PC-3 (cell line): ENCODE data around the gene MLKL. TPM values are rescaled to one million over a fixed set of nuclear protein-coding genes. Genes with fewer than 3 reads are reported as not detected.

Experiments
- ATAC-seq: fragments of 200-7000 bp; cut with Tn5 transposase; 2 replicates; pipeline ENCODE4 v1.9.1; 2020; ENCODE audit warnings: mild to moderate bottlenecking, moderate library complexity
- Bru-seq: library from RNA; stranded (reverse); fragments of 400-500 nt; gene quantifications from one replicate; lab custom pipeline; 2021; lab: Mats Ljungman, UMichigan
- BruChase-seq, 2 experiments: library from RNA; stranded (reverse); fragments of 400-500 nt; gene quantifications; one replicate each; lab custom pipeline; 2021; lab: Mats Ljungman, UMichigan
- BruUV-seq: library from RNA; stranded (reverse); fragments of 400-500 nt; replicated peaks from 2 replicates; lab custom pipeline; 2021; lab: Mats Ljungman, UMichigan
- CTCF ChIA-PET: fragments of 300-600 bp; sonication (Branson Sonifier 250); formaldehyde crosslinking; loops from one replicate; lab custom pipeline; 2022; ENCODE audit warnings: antibody characterized with exemption; lab: Charles Lee
- POLR2A ChIA-PET: fragments of 300-600 bp; sonication (Branson Sonifier 250); formaldehyde crosslinking; loops from one replicate; lab custom pipeline; 2022; ENCODE audit warnings: antibody characterized with exemption; ENCODE audit not compliant: unreplicated experiment; lab: Charles Lee
- DNase-seq: peaks from one replicate; pipeline ENCODE4 v3.0.0-alpha.2; 2015
- H2AFZ ChIP-seq: fragments of 300-600 bp; sonication (generic); 2 replicates; pipeline ENCODE4 v1.6.0; 2016; ENCODE audit warnings: antibody characterized with exemption, low read length
- H3F3A ChIP-seq: fragments of 300-600 bp; sonication (generic); one replicate; pipeline ENCODE4 v1.6.0; 2017; ENCODE audit warnings: antibody characterized with exemption, low read length, control low read depth, mild to moderate bottlenecking; ENCODE audit not compliant: unreplicated experiment
- H3K27ac ChIP-seq: fragments of 300-600 bp; sonication (generic); 2 replicates; pipeline ENCODE4 v1.5.1; 2016; ENCODE audit warnings: mild to moderate bottlenecking, low read length
- H3K27me3 ChIP-seq: fragments of 300-600 bp; sonication (generic); 2 replicates; pipeline ENCODE4 v1.6.1; 2016; ENCODE audit warnings: low read length, mixed read lengths
- H3K36me3 ChIP-seq: fragments of 300-600 bp; sonication (generic); 2 replicates; pipeline ENCODE4 v1.6.1; 2016; ENCODE audit warnings: low read depth, mixed run types, low read length, mixed read lengths
- H3K4me1 ChIP-seq: fragments of 300-600 bp; sonication (generic); 2 replicates; pipeline ENCODE4 v1.5.1; 2016; ENCODE audit warnings: low read length; ENCODE audit not compliant: insufficient read depth
- H3K4me2 ChIP-seq: fragments of 300-600 bp; sonication (generic); 2 replicates; pipeline ENCODE4 v1.6.0; 2016; ENCODE audit warnings: low read length
- H3K4me3 ChIP-seq: fragments of 300-600 bp; sonication (generic); 2 replicates; pipeline ENCODE4 v1.5.1; 2016; ENCODE audit warnings: mild to moderate bottlenecking, low read length, mixed read lengths
- H3K79me2 ChIP-seq: fragments of 300-600 bp; sonication (generic); 2 replicates; pipeline ENCODE4 v1.6.1; 2017; ENCODE audit warnings: low read length, mixed read lengths
- H3K9ac ChIP-seq: fragments of 300-600 bp; sonication (generic); 2 replicates; pipeline ENCODE4 v1.6.0; 2016; ENCODE audit warnings: mild to moderate bottlenecking, low read length
- H3K9me2 ChIP-seq: fragments of 300-600 bp; sonication (generic); replicated peaks from 2 replicates; pipeline ENCODE4 v1.6.1; 2016; ENCODE audit warnings: mixed run types, low read length, mixed read lengths
- H3K9me3 ChIP-seq: fragments of 300-600 bp; sonication (generic); 2 replicates; pipeline ENCODE4 v1.6.1; 2016; ENCODE audit warnings: low read length, mixed read lengths
- H4K20me1 ChIP-seq: fragments of 300-600 bp; sonication (generic); 2 replicates; pipeline ENCODE4 v1.6.1; 2016; ENCODE audit warnings: low read length, mixed read lengths
- EZH2 ChIP-seq: fragments of 300-600 bp; sonication (generic); IDR thresholded peaks from one replicate; pipeline ENCODE4 v1.6.1; 2017; ENCODE audit warnings: antibody characterized with exemption, mild to moderate bottlenecking, low read length; ENCODE audit not compliant: unreplicated experiment
- EZH2phosphoT487 ChIP-seq: fragments of 300-600 bp; sonication (generic); IDR thresholded peaks from 2 replicates; pipeline ENCODE4 v1.6.1; 2018; ENCODE audit warnings: mild to moderate bottlenecking, antibody characterized with exemption, low read length, borderline replicate concordance
- intact Hi-C: fragments of 100-400 bp; cut with micrococcal nuclease; formaldehyde crosslinking; loops from 2 replicates; pipeline ENCODE4 v1.9.0; 2023
- long read RNA-seq: library from polyadenylated mRNA; unstranded; transcript quantifications from one replicate; pipeline ENCODE4 v2.0.0, GENCODE V29; 2021; ENCODE audit not compliant: unreplicated experiment
- total RNA-seq: library from RNA; depleted of rRNA; stranded (reverse); fragments of >200 nt; gene quantifications from 2 replicates; pipeline ENCODE4 v1.2.3, GENCODE V29; 2014; rRNA removed
- TF ChIP-seq, protein P1 (sequence below): fragments of 300-600 bp; sonication (generic); conservative IDR thresholded peaks from 2 replicates; pipeline ENCODE4 v1.5.1; 2017; ENCODE audit warnings: antibody characterized with exemption, low read depth, mild to moderate bottlenecking, low read length

The MLKL gene
- total RNA-seq: 29.6 and 30.9 TPM in 2 replicates
- percentile 53 among the genes with signal in this experiment for Bru-seq, nascent RNA
- percentile 59 among the genes with signal in this experiment for BruChase-seq, experiment 1, labeled RNA remaining after a 6-hour chase
- BruChase-seq, experiment 2, labeled RNA remaining after a 2-hour chase: percentile 53 among the genes with signal in this experiment
- long read RNA-seq, transcript MLKL-202 (11 exons, 2,523 nt): major isoform, 13 of 29 reads
- long read RNA-seq, partial matches to known transcripts: 2 of 29 reads
- long read RNA-seq, other reads (novel, unspliced or antisense): 14 of 29 reads

DNA sequence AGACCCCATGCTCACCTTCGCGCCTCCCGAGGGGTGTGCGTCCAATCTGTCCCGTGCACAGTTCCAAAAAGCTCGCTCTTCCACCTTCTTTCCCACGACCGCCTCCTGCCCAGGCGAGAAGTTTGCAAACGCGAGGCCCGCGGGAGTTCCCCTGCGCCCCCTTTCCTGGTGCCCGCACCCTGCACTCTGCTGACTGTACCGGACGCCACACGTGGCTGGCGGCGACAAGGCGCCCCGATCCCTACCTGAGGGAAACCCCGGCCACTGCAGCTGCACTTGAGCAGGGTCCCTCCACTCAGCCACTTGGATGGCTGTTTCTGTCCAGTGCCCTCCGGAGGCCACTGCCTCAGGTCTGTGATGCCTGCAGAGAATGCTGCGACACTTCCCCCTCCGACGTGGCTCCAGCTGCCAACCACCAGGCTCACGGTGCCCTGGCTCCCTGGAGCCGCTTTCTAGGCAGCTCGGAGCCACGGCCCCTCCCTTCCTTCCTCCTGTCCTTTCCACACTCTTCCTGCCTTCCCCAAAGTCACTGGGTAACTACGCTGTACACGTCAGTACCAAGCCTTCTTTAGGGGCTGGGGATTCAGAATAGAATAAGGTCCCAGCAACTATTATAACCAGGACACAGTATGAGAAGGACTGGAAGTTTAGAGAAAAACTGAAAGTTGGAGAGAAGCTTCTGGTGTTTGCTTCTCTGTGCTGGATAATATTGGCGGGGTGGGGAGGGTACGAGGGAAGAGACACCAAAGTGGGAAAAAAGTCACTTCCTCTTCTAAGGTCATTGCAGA, at the start of gene MLKL:
TSS of gene MLKL (minus strand) at position 425 of the 788 bp plus-strand sequence. CDS start 5,105 bp downstream, outside the sequence.
- Histone ChIP-seq H3K27ac (peak within 1 kb of the TSS; percentile 92), H3K9me2 (no peaks in the 10 kb centered on the region), H3K27me3 (no peaks in the 10 kb centered on the region), H3K36me3 (no peaks in the 10 kb centered on the region; the same call in 1 of the 2 replicates), H3K79me2 (peaks cover 30% of the 10 kb centered on the region), H3K4me3 (peak within 1 kb of the TSS; percentile 96), H3K9me3 (no peaks in the 10 kb centered on the region), H3K9ac (peak within 1 kb of the TSS; percentile 91), H3K4me1 (peaks cover 25% of the 10 kb centered on the region), H3F3A (no peaks in the 10 kb centered on the region), H3K4me2 (peak within 1 kb of the TSS; percentile 92), H4K20me1 (no peaks in the 10 kb centered on the region), H2AFZ (peak within 1 kb of the TSS; percentile 97)
- ChIA-PET CTCF (interaction anchor here (1.1 kb wide), 1 partner anchor 162 kb away, joined by 3 read pairs; no protein-coding TSS in a partner anchor), POLR2A (interaction anchor here (0.6 kb wide), 1 partner anchor 11 kb away, joined by 3 read pairs; no protein-coding TSS in a partner anchor)
- DNase-seq (peak; percentile 62), ATAC-seq (peak; percentile 85)
- TSS peak; percentile 64 for BruUV-seq
- intact Hi-C loops: loop anchor here (2.0 kb wide), 1 partner anchor 34 kb away; the partner anchor contains the start of gene RFWD3
- TF ChIP-seq, protein P1, sequence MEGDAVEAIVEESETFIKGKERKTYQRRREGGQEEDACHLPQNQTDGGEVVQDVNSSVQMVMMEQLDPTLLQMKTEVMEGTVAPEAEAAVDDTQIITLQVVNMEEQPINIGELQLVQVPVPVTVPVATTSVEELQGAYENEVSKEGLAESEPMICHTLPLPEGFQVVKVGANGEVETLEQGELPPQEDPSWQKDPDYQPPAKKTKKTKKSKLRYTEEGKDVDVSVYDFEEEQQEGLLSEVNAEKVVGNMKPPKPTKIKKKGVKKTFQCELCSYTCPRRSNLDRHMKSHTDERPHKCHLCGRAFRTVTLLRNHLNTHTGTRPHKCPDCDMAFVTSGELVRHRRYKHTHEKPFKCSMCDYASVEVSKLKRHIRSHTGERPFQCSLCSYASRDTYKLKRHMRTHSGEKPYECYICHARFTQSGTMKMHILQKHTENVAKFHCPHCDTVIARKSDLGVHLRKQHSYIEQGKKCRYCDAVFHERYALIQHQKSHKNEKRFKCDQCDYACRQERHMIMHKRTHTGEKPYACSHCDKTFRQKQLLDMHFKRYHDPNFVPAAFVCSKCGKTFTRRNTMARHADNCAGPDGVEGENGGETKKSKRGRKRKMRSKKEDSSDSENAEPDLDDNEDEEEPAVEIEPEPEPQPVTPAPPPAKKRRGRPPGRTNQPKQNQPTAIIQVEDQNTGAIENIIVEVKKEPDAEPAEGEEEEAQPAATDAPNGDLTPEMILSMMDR: no peak
- TF ChIP-seq EZH2phosphoT487: no peak
- no peak for TF ChIP-seq EZH2

GRCh38 chr16:74749291-74750055, 48.8 kb upstream of the MLKL start:
- TF ChIP-seq, protein P1: no peak
- TF ChIP-seq EZH2: no peak
- no peak for TF ChIP-seq EZH2phosphoT487
- Histone ChIP-seq H3K4me2 (no peak overlapping the region), H3K9ac (no peak overlapping the region), H3K9me2 (no peaks in the 10 kb centered on the region), H3K9me3 (no peaks in the 10 kb centered on the region), H2AFZ (no peak overlapping the region), H3K36me3 (no peaks in the 10 kb centered on the region), H3F3A (no peaks in the 10 kb centered on the region), H3K4me3 (no peak overlapping the region), H3K27me3 (no peaks in the 10 kb centered on the region), H3K4me1 (peaks cover 5% of the 10 kb centered on the region), H3K79me2 (no peaks in the 10 kb centered on the region), H4K20me1 (no peaks in the 10 kb centered on the region), H3K27ac (no peak overlapping the region)
- ATAC-seq (no peak), DNase-seq (no peak)
- POLR2A ChIA-PET: no interaction called here
- CTCF ChIA-PET: no interaction called here
- intact Hi-C loops: no loop called here
- no TSS peak for BruUV-seq
